Measurements from ENCODE around the gene UCK1.
"Not testable (repeated sequence)": the region's sequence is repeated elsewhere in the genome, so short reads cannot be mapped to it uniquely, and the experiment has no call there.

Gene UCK1

GRCh38 chr9:131520503-131520902, 10.6 kb downstream of the UCK1 start:
- H3K4me3 Mint-ChIP-seq: no peak overlapping the region
- no peaks in the 10 kb centered on the region for H3K9me3 Mint-ChIP-seq
- peaks cover 49% of the 10 kb centered on the region for H3K36me3 Mint-ChIP-seq
- ATAC-seq: no peak
- H3K4me1 Mint-ChIP-seq: peaks cover 8% of the 10 kb centered on the region
- DNase-seq (ENCODE audit: low spot score in 2 of 2): no peak
- H3K27ac Mint-ChIP-seq: no peak overlapping the region

GRCh38 chr9:131518553-131518952, 12.5 kb downstream of the UCK1 start:
- Mint-ChIP-seq H3K4me3 (no peak overlapping the region), H3K4me1 (peaks cover 6% of the 10 kb centered on the region), H3K27ac (peak overlapping the region; percentile 14), H3K36me3 (peaks cover 33% of the 10 kb centered on the region), H3K9me3 (no peaks in the 10 kb centered on the region)
- ATAC-seq: no peak
- no peak for DNase-seq (ENCODE audit: low spot score in 2 of 2)

GRCh38 chr9:131517761-131518190, 13.3 kb downstream of the UCK1 start:
- Mint-ChIP-seq H3K4me1 (peaks cover 6% of the 10 kb centered on the region), H3K9me3 (no peaks in the 10 kb centered on the region), H3K27ac (no peak overlapping the region), H3K36me3 (peaks cover 33% of the 10 kb centered on the region), H3K4me3 (no peak overlapping the region)
- ATAC-seq: no peak
- DNase-seq (ENCODE audit: low spot score in 2 of 2): no peak

GRCh38 chr9:131516930-131517329, 14.1 kb downstream of the UCK1 start:
- no peak overlapping the region for H3K27ac Mint-ChIP-seq
- H3K4me3 Mint-ChIP-seq: no peak overlapping the region
- no peaks in the 10 kb centered on the region for H3K9me3 Mint-ChIP-seq
- ATAC-seq: no peak
- H3K4me1 Mint-ChIP-seq: peaks cover 6% of the 10 kb centered on the region
- no peak for DNase-seq (ENCODE audit: low spot score in 2 of 2)
- H3K36me3 Mint-ChIP-seq: peaks cover 35% of the 10 kb centered on the region

GRCh38 chr9:131516100-131516499, 15.0 kb downstream of the UCK1 start:
- no peak for DNase-seq (ENCODE audit: low spot score in 2 of 2)
- Mint-ChIP-seq H3K4me3 (no peak overlapping the region), H3K27ac (no peak overlapping the region), H3K36me3 (peaks cover 35% of the 10 kb centered on the region), H3K9me3 (no peaks in the 10 kb centered on the region), H3K4me1 (peaks cover 6% of the 10 kb centered on the region)
- no peak for ATAC-seq

- H3K4me1 Mint-ChIP-seq; DNase-seq (ENCODE audit: low spot score in 2 of 2); H3K27ac Mint-ChIP-seq; H3K9me3 Mint-ChIP-seq; H3K4me3 Mint-ChIP-seq; ATAC-seq: not testable (repeated sequence)
- peaks cover 36% of the 10 kb centered on the region for H3K36me3 Mint-ChIP-seq
These were observed 15.5 kb downstream of the UCK1 start for GRCh38 chr9:131515559-131516031.

- Mint-ChIP-seq H3K9me3 (no peaks in the 10 kb centered on the region), H3K36me3 (peaks cover 48% of the 10 kb centered on the region), H3K4me3 (no peak overlapping the region), H3K4me1 (peaks cover 15% of the 10 kb centered on the region), H3K27ac (peak overlapping the region; percentile 76)
- DNase-seq (ENCODE audit: low spot score in 2 of 2) (no peak), ATAC-seq (no peak)
These were observed 17.9 kb downstream of the UCK1 start for GRCh38 chr9:131513177-131513576.

- DNase-seq (ENCODE audit: low spot score in 2 of 2) (no peak), ATAC-seq (no peak)
- Mint-ChIP-seq H3K27ac (no peak overlapping the region), H3K4me3 (no peak overlapping the region), H3K36me3 (peaks cover 60% of the 10 kb centered on the region), H3K4me1 (peaks cover 15% of the 10 kb centered on the region), H3K9me3 (no peaks in the 10 kb centered on the region)
These were observed 19.2 kb downstream of the UCK1 start for GRCh38 chr9:131511880-131512279.

- ATAC-seq (no peak), DNase-seq (ENCODE audit: low spot score in 2 of 2) (no peak)
- H3K4me1 Mint-ChIP-seq: peaks cover 15% of the 10 kb centered on the region
- H3K4me3 Mint-ChIP-seq: no peak overlapping the region
- H3K9me3 Mint-ChIP-seq: no peaks in the 10 kb centered on the region
- H3K27ac Mint-ChIP-seq: no peak overlapping the region
- peaks cover 64% of the 10 kb centered on the region for H3K36me3 Mint-ChIP-seq
These were observed 19.6 kb downstream of the UCK1 start for GRCh38 chr9:131511416-131511815.

GRCh38 chr9:131505012-131505411, 26.1 kb downstream of the UCK1 start:
- H3K4me3 Mint-ChIP-seq: peak overlapping the region; percentile 98
- no peak for ATAC-seq

GRCh38 chr9:131503626-131504465, 27.2 kb downstream of the UCK1 start:
- Mint-ChIP-seq H3K27ac (peak overlapping the region; percentile 95), H3K36me3 (peaks cover 76% of the 10 kb centered on the region), H3K4me3 (peak overlapping the region; percentile 98), H3K4me1 (peaks cover 54% of the 10 kb centered on the region), H3K9me3 (no peaks in the 10 kb centered on the region)
- ATAC-seq (peak; percentile 80), DNase-seq (ENCODE audit: low spot score in 2 of 2) (peak; percentile 57 to 84)

More at GRCh38 chr9:131505012-131505411, 26.1 kb downstream of the UCK1 start:
- H3K9me3 Mint-ChIP-seq: no peaks in the 10 kb centered on the region
- H3K27ac Mint-ChIP-seq: no peak overlapping the region
- DNase-seq (ENCODE audit: low spot score in 2 of 2): no peak
- H3K36me3 Mint-ChIP-seq: peaks cover 74% of the 10 kb centered on the region
- H3K4me1 Mint-ChIP-seq: peaks cover 48% of the 10 kb centered on the region

- no peaks in the 10 kb centered on the region for H3K9me3 Mint-ChIP-seq
- peak within 1 kb of the TSS; percentile 95 for H3K27ac Mint-ChIP-seq
- DNase-seq (ENCODE audit: low spot score in 2 of 2): peak; percentile 84 to 93
- peaks cover 58% of the 10 kb centered on the region for H3K4me1 Mint-ChIP-seq
- peak within 1 kb of the TSS; percentile 98 for H3K4me3 Mint-ChIP-seq
- peaks cover 77% of the 10 kb centered on the region for H3K36me3 Mint-ChIP-seq
- peak; percentile 60 for ATAC-seq
These were observed 28.1 kb downstream of the UCK1 start, which contains the start of gene POMT1 for GRCh38 chr9:131502781-131503625. TSS of gene POMT1 (plus strand) at chr9:131502918. CDS start at chr9:131504219, 1,301 bp downstream.

GRCh38 chr9:131500939-131501541, 30.0 kb downstream of the UCK1 start:
- peaks cover 68% of the 10 kb centered on the region for H3K4me1 Mint-ChIP-seq
- peak; percentile 58 for ATAC-seq
- peaks cover 79% of the 10 kb centered on the region for H3K36me3 Mint-ChIP-seq
- no peaks in the 10 kb centered on the region for H3K9me3 Mint-ChIP-seq
- H3K4me3 Mint-ChIP-seq: peak overlapping the region; percentile 98
- H3K27ac Mint-ChIP-seq: peak overlapping the region; percentile 96
- peak; percentile 36 to 75 for DNase-seq (ENCODE audit: low spot score in 2 of 2)

- peaks cover 67% of the 10 kb centered on the region for H3K4me1 Mint-ChIP-seq
- H3K4me3 Mint-ChIP-seq: peak overlapping the region; percentile 98
- ATAC-seq (peak; percentile 82), DNase-seq (ENCODE audit: low spot score in 2 of 2) (peak; percentile 49 to 85)
- H3K27ac Mint-ChIP-seq: peak overlapping the region; percentile 96
- peaks cover 82% of the 10 kb centered on the region for H3K36me3 Mint-ChIP-seq
- no peaks in the 10 kb centered on the region for H3K9me3 Mint-ChIP-seq
These were observed 30.7 kb downstream of the UCK1 start for GRCh38 chr9:131500377-131500776.

GRCh38 chr9:131499254-131499767, 31.8 kb downstream of the UCK1 start:
- H3K9me3 Mint-ChIP-seq: no peaks in the 10 kb centered on the region
- peak overlapping the region; percentile 96 for H3K27ac Mint-ChIP-seq
- peaks cover 90% of the 10 kb centered on the region for H3K36me3 Mint-ChIP-seq
- peaks cover 56% of the 10 kb centered on the region for H3K4me1 Mint-ChIP-seq
- no peak for ATAC-seq
- H3K4me3 Mint-ChIP-seq: peak overlapping the region; percentile 98
- no peak for DNase-seq (ENCODE audit: low spot score in 2 of 2)

All from stimulated activated effector memory CD8-positive, alpha-beta T cell treated with anti-CD3 and anti-CD28 coated beads, Interleukin-12 subunit alpha, Interleukin-12 subunit beta, amount 100 ng/mL, for 72 hours (primary cell).